Measurements from ENCODE around the gene MYO1D.

The MYO1D gene

DNA sequence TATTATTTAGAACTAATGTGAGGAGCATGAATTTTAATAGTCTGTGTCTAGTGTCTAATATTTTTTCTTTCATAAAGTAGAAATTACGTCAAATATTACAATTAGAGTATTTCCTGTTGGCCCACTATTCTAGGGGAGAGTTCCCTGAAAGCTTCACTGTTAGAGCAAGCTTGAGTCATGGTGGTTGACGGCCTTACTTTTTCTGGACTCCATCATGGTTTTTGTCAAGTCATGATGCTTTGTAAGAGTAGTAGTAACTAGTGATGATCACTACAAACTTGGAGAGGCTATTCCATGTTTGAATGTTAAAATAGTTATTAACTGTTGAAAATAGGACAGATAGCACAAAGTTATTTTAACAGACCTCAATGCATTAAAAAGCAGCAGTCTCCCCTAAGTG is 431.0 kb downstream of the MYO1D start:
- intact Hi-C loops (cut with DNase I; ENCODE audit: low total_unique reads) = no loop called here
- Histone ChIP-seq H3K4me1 (peaks cover 0 to 25% (median 14%) of the 10 kb centered on the region in 4 donors), H3K27me3 (no peaks in the 10 kb centered on the region), H3K9me3 (no peaks in the 10 kb centered on the region), H3K4me3 (peak overlapping the region in 1 of 2 donors; percentile 97), H3K27ac (no peak overlapping the region), H3K36me3 (peaks cover 18 to 39% (median 38%) of the 10 kb centered on the region in 3 donors)
- TF ChIP-seq, protein P1, sequence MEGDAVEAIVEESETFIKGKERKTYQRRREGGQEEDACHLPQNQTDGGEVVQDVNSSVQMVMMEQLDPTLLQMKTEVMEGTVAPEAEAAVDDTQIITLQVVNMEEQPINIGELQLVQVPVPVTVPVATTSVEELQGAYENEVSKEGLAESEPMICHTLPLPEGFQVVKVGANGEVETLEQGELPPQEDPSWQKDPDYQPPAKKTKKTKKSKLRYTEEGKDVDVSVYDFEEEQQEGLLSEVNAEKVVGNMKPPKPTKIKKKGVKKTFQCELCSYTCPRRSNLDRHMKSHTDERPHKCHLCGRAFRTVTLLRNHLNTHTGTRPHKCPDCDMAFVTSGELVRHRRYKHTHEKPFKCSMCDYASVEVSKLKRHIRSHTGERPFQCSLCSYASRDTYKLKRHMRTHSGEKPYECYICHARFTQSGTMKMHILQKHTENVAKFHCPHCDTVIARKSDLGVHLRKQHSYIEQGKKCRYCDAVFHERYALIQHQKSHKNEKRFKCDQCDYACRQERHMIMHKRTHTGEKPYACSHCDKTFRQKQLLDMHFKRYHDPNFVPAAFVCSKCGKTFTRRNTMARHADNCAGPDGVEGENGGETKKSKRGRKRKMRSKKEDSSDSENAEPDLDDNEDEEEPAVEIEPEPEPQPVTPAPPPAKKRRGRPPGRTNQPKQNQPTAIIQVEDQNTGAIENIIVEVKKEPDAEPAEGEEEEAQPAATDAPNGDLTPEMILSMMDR (IDR thresholded peaks at IDR 0.05) = no peak
- no peak for DNase-seq

DNA sequence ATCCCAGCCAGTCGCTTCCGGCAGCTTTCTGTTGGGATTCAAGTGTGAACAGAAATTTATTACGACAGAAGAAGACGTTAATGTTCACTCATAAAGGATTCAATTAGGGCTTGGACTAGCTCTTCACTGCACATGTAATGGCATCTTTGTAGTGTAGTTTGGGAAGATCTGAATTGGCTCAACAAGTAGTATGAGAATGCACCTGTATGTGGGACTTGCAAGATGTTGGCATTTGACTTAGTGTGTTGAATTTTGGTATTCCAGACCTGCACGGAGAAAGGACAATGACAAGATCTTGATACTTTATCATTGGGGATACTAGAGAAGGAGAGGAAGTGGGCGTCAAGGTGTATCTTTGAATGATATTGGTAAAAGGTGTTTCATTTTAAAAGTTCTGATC is 431.4 kb downstream of the MYO1D start:
- H3K4me3 ChIP-seq = peak overlapping the region; percentile 89 to 97
- intact Hi-C loops (cut with DNase I; ENCODE audit: low total_unique reads) = no loop called here
- no peaks in the 10 kb centered on the region for H3K9me3 ChIP-seq
- DNase-seq = no peak
- peaks cover 0 to 25% (median 14%) of the 10 kb centered on the region in 4 donors for H3K4me1 ChIP-seq
- H3K36me3 ChIP-seq = peaks cover 18 to 35% (median 34%) of the 10 kb centered on the region in 3 donors
- TF ChIP-seq, protein P1 (IDR thresholded peaks at IDR 0.05) = no peak
- H3K27me3 ChIP-seq = no peaks in the 10 kb centered on the region
- H3K27ac ChIP-seq = peak overlapping the region; percentile 81 to 90

DNA sequence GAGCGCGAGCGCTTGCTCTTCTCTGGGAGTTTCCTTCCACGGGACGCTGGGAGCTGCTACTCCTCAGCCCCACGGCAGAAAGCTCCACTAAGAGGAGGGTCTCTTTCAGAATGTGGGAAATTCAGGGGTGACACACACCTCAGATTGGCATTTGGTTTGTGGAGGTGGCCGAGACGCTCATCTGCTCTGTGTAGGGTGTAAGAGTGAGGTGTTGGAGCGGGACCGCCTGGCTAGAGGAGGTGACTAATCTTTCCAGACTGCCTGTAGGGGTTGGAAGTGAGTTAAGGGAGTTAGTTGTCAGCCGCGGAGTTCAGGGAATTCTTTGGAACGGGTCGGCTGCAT is 431.9 kb downstream of the MYO1D start:
- TF ChIP-seq, protein P1 (IDR thresholded peaks at IDR 0.05) = no peak
- Histone ChIP-seq H3K9me3 (no peaks in the 10 kb centered on the region), H3K27me3 (no peaks in the 10 kb centered on the region), H3K27ac (peak overlapping the region; percentile 81 to 90), H3K4me1 (peaks cover 0 to 25% (median 14%) of the 10 kb centered on the region in 4 donors), H3K36me3 (peaks cover 18 to 31% (median 31%) of the 10 kb centered on the region in 3 donors), H3K4me3 (peak overlapping the region; percentile 89 to 97)
- peak in 1 of 2 donors; percentile 28 for DNase-seq
- intact Hi-C loops (cut with DNase I; ENCODE audit: low total_unique reads) = no loop called here

DNA sequence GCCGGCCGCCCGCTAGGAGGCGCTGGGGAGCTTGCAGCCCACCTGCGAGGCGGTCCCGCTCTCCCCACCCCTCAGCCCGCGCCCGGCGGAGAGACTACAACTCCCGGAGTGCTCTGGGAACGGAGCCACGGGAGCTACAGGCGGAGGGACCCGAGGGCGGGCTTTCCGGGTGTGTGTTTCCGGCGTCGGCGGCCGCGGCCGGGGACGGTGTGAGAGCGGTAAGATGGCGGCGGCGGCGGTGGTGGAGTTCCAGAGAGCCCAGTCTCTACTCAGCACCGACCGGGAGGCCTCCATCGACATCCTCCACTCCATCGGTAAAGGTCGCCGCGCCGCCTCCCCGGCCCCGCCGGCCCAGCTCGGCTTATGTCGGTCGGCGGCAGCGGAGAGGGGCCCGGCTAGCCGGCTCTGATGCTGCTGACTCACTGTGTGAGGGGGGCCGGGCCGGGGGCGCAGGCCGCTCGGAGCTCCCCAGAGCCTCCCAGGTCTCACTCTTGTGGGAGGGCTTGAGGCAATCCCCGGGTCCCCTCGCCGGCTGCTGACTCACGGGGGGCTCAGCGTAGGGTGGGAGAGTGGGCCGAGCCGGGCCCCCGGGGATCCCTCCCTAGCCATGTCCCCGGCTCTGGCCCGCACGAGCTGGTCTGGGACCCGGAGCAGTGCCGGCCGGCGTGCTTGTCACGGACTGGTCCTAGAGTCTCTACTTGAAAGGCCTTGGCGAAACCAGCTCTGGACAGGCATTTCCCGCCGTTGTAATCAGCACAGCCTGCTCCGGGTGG is 432.4 kb downstream of the MYO1D start, which contains the start of gene PSMD11:
TSS of gene PSMD11 (plus strand) at position 210 of the 773 bp plus-strand sequence. CDS start at position 224, 14 bp downstream.
- Histone ChIP-seq H3K9me3 (no peaks in the 10 kb centered on the region), H3K4me1 (peaks cover 0 to 25% (median 14%) of the 10 kb centered on the region in 4 donors), H3K27me3 (no peaks in the 10 kb centered on the region), H3K36me3 (peaks cover 18 to 27% (median 25%) of the 10 kb centered on the region in 3 donors), H3K4me3 (peak within 1 kb of the TSS; percentile 89 to 97), H3K27ac (peak within 1 kb of the TSS; percentile 81 to 90)
- DNase-seq = peak; percentile 98
- intact Hi-C loops (cut with DNase I; ENCODE audit: low total_unique reads) = no loop called here
- TF ChIP-seq, protein P1 (IDR thresholded peaks at IDR 0.05) = peak; percentile 78 to 87

DNA sequence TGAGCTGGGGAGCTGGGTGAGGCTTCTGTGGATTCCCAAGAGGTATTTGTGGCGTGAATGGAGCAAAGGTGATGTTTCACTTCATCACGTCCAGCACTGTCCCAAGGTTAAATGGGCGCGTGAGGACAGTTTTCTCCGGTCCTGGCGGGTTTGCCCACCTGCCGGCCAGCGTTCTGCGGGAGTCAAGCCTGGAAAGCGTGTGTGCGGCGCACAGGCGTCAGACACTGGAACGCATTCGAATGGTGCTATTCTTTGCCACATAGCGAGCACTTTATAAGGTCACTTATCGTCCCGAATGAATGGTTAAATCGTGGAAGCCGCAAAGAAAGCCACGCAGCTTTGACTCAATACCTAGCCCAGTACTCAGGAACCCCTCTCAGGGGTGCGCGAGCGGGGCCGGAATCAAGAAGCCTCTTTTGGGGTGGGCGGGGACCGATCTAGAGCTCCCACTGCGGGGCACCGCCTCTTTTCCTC is 433.1 kb downstream of the MYO1D start:
- Histone ChIP-seq H3K36me3 (peaks cover 14 to 20% (median 20%) of the 10 kb centered on the region in 3 donors), H3K27me3 (no peaks in the 10 kb centered on the region), H3K4me1 (peaks cover 0 to 25% (median 14%) of the 10 kb centered on the region in 4 donors), H3K4me3 (peak overlapping the region; percentile 89 to 97), H3K27ac (peak overlapping the region; percentile 81 to 90), H3K9me3 (no peaks in the 10 kb centered on the region)
- no peak for DNase-seq
- TF ChIP-seq, protein P1 (IDR thresholded peaks at IDR 0.05) = no peak
- intact Hi-C loops (cut with DNase I; ENCODE audit: low total_unique reads) = no loop called here

Measured in tibial artery (tissue), 4 donors.